SK-N-DZ (cell line): ENCODE results near the gene NLRP10. TPM values are rescaled to one million over a fixed set of nuclear protein-coding genes. Genes with fewer than 3 reads are reported as not detected.
A peak's percentile ranks its signal among the peaks of the same experiment; 100 is the strongest.
"Not testable (repeated sequence)": the region's sequence is repeated elsewhere in the genome, so short reads cannot be mapped to it uniquely, and the experiment has no call there.

Experiments
- DNase-seq: peaks from one replicate; pipeline ENCODE4 v3.0.0-alpha.2; 2015; ENCODE audit warnings: low spot score
- polyA plus RNA-seq, 2 experiments: library from polyadenylated mRNA; depleted of rRNA; stranded (reverse); fragments of >200 nt; gene quantifications; 2 replicates each; pipeline ENCODE4 v1.2.3, GENCODE V29; 2014

Gene NLRP10, protein sequence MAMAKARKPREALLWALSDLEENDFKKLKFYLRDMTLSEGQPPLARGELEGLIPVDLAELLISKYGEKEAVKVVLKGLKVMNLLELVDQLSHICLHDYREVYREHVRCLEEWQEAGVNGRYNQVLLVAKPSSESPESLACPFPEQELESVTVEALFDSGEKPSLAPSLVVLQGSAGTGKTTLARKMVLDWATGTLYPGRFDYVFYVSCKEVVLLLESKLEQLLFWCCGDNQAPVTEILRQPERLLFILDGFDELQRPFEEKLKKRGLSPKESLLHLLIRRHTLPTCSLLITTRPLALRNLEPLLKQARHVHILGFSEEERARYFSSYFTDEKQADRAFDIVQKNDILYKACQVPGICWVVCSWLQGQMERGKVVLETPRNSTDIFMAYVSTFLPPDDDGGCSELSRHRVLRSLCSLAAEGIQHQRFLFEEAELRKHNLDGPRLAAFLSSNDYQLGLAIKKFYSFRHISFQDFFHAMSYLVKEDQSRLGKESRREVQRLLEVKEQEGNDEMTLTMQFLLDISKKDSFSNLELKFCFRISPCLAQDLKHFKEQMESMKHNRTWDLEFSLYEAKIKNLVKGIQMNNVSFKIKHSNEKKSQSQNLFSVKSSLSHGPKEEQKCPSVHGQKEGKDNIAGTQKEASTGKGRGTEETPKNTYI
- polyA plus RNA-seq (2014; cell fraction: cytosol; rRNA removed), result not detected in 2 replicates
- polyA plus RNA-seq (2014; cell fraction: nucleus; rRNA removed), result not detected in 2 replicates

DNA sequence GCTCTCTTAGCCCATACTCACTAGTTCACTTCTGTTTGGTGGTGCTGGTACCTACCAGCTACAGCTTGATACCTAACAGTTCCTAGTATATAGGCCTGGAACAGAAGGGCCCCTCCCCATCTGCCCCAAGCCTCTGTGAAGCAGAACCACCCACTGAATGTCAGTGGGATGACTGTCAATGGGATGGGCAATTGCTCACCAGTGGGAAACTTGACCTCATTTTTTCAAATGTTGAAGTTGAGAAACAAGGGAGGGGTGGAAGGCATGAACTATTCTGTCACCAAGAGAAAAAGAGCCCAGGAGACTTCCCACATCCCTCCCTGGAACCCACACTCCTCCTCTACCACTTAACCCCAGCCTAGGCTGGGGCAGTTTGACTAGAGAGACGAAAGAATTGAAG, at the start of gene NLRP10:
Gene NLRP10, minus strand, starts transcription at position 62 of the 400 bp plus-strand sequence. CDS start 1,952 bp downstream, outside the sequence.
- no peak for DNase-seq

DNA sequence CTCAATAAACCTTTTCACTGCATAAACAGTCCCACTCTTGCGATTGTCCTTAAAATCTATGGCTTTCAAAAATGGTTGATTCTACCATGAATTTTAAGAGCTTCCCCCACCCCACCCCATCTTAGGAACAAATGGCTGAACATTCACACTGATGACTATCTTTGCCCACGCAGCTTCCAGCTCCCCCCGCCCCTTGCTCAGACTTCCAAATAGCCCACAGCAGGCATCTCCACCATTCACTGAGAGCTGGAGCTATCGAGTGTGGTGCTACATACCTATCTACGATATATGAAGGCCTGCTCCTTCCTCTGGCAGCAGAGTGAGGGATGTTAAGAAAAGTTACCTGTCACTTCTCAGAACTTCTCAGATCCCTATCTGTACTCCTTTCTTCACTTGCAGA, 48.6 kb upstream of the NLRP10 start:
- no peak for DNase-seq

DNA sequence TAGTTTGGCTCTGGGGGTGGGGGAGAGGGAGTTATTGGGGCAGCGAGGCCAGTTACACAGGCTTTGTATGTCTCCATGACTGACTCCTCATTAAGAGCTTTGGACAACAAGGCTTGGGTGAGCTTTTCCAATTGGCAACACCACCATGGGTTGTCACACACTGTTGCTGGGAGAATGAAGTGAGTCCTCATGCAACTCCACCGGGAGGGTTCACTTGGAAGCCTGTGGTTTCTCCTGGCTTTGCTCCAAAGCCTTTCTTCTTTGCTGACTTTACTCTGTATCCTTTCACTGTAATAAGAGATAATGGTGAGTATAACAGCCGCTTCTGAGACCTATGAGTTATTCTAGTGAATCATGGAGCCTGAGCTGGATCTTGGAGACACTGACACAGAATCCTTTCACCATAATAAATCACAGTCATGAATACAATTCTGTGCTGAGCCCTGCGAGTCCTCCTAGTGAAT, 46.8 kb upstream of the NLRP10 start:
- no peak for DNase-seq

DNA sequence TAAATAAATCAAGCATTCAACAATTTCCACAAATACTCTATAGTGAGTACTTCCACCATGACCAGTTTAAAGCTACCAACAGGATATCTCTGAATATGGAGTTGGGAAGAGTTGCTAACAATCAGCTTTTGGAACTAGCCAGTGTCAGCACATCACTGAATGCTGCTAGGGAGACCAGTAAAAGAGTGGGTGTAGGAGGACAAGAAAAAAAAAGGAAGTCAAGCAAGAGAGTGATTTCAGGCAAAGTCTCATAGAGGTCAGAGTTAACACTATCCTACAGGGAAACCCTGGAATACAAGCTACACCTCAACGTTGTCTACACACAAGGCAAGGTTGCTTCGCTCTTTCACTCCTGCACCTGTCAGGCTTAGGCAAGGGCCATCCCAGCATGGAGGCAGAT, 46.1 kb upstream of the NLRP10 start:
- no peak for DNase-seq

DNA sequence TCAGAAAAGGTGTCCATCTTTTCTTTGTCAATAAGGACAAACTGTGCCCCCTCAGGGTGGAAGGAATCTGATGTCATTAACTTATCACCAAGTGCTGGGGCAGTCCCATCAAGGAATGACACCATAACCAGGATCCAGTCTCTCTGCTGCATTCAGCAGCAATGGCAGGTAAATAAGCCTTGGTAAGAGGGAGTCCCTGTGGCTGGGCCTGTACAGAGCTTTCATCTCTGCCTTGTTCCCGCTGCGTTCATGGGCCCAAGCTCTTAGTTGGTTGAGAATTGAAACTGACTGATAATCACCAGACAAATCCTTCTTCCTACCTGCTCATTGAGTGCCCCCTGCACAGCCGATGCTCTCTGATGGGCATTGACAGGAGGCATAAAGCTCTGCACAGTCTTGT, 44.6 kb upstream of the NLRP10 start:
- DNase-seq, result no peak

DNA sequence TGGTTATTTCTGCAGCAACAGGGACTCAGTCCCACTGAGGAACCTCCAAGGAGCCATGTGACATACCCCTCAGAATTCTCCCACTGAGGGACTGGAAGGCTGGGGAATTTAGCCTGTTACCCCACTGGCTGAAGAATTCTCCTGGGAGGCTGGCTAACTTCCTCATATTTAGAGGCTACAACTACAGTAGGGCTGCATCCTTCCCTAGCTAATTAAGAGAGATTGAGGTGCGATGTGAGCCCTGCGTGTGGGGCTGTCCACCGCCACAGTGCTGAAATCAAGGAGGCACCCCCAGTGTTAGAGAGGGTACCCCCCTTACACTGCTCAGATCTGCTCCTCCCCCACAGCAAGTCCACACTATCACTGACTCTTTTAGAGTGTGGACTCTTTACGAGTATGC, 43.0 kb upstream of the NLRP10 start:
- no peak for DNase-seq

DNA sequence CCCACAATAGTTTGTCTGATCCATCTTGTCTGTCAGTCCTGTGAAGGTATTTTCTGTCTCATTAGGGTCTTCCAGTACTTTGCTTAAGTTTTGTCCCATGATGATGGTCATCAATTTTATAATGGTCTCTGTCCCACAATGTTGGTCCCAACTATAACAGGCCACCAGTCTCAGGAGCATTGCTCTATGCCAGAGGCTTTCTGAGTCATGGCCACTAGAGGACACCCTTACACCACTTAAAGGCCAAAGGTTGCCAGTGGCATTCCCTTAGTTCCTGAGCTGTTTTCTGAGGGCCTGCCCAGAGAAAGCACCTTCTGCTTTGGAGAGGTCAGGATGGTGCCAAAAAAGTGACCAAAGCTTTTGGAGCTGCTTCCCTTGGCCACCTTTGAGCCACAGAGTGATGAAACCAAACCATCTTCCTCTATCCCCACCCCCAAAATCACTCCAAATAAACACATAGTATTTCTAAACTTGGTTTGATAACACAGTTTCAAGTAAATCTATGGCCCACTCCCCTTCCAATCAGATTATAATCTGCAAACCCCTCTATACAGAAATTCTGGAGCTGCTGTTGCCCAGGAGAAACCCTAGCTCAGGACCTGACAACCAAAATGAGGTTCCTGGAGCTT, 41.2 kb upstream of the NLRP10 start:
- DNase-seq, result peak; percentile 70

DNA sequence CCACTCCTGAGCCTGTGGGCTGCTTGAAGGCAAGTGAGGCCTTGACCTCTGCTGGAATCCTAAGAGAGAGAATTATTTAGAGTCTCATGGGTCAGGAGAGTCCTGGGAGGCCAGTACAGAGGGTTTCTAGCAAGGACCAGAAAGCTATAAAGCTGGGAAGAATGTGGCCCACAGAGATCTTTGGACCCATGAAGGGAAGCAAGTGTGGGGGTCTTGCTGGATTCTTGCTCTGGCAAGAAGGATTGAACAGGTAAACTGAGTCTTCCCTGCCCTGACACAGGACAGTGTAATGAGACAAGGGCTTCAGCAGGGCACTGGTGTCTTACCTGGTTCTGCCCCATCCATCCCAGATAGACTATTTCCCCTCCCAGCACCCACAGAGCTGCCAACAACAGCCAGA, 40.3 kb upstream of the NLRP10 start:
- no peak for DNase-seq

DNA sequence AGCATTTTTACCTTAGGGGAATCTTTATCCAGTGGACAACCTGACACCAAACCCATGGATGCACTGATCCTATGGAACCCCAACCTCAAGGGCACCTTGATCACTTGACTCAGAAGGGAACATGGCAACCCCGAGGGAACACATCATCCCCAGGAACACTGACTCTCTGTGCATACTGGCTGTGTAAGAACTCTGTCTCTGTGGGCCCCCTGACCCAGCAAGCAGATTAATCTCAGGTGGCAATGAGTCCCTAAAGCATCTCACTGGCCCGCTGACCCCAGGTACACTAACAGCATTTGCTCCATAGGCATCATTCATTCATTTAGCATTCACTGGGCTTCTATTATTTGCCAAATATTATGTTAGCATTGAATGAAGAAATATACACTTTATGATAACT, 38.8 kb upstream of the NLRP10 start:
- no peak for DNase-seq

DNA sequence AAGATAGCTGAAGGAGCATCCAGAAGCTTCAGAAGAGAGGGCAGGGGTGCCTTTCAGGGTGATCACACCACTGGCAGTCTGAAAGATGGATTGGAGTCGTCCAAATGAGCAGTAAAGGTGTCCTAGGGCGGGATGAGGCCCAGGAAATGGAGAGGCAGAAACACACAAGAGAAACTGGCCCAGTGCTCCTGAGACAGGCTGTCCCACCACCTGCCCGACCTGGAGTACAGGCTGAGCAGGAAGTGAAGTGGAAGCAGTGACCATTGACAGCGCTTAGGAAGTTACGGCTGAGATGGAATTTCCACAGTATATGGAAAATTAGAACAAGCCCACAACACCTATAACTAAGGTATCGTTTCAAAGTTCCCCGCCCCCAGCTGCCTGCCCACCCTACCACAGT, 37.9 kb upstream of the NLRP10 start:
- DNase-seq, result no peak

DNA sequence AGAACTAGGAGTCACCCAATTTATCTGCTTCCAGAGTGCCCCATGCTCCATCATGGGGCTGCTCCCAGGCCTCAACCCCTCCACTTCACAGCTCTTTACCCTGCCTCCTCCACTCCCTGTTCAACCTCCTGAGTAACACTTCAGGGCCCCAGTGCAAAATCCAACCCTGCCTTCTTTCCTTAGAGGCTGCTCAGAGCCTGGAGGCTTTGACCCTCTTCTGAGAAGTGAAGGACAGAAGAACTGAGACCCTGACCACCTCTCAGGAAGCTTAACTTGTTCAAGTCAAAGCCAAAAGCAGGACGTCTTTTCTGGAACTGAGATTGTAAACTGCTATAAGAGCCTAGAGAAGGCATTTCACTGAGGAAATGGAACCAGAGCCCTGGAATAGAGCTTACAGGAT, 37.4 kb upstream of the NLRP10 start:
- no peak for DNase-seq

DNA sequence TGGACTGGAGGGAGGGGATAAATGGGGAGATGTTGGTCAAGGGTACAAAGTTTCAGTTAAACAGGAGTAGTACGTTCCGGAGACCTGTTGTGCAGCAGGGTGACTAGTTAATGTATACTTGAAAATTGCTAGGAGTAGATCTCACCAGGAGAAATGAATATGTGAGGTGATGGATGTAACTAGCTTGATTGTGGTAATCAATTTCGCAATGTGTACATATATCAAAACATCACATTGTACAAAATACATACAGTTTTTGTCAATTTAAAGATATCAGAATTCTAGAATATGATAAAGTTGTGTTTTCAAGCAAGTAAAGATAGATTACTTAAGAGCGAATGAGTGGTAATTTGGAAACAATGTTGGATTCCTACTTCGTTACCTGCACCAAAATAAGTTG, 35.1 kb upstream of the NLRP10 start:
- no peak for DNase-seq

DNA sequence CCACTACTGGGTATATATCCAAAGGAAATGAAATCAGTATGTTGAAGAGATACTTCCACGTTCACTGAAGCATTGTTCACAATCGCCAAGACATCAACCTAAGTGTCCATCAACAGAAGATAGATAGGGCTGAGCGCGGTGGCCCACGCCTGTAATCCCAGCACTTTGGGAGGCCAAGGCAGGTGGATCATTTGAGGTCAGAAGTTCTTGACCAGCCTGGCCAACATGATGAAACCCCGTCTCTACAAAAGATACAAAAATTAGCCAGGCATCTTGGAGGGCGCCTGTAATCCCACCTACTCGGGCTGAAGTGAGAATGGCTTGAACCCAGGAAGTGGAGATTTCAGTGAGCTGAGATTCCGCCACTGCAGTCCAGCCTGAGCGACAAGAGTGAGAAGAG, 34.5 kb upstream of the NLRP10 start:
- no peak for DNase-seq

DNA sequence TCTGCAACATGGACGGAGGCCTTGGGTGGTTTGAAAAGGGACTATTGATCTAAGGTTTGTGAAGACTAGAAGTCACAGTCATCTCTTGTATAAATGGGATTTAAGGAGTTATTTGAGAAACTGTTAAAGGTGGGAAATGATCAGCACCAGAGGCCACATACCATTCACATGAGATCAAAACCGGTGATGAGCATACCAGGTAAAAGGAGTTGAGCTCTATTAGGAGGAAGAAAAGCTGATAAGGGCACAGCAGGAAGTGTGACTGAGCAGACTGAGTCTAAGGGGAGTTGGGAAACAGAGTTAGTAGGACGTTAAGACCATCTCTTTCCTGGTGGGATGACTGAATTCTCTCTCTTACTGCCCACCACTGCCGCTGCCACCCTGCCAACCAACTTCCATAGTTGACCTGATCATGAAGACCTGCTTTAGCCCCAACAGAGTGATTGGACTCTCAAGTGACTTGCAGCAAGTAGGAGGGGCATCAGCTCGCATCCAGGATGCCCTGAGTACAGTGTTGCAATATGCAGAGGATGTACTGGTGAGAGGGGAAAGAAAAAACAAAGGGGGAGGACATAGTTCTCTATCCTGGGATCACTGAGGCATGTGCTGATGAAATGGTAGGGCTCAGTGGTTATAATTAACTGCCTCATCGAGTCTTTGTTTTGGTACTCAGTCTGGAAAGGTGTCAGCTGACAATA, 29.5 kb upstream of the NLRP10 start:
- DNase-seq, result no peak

DNA sequence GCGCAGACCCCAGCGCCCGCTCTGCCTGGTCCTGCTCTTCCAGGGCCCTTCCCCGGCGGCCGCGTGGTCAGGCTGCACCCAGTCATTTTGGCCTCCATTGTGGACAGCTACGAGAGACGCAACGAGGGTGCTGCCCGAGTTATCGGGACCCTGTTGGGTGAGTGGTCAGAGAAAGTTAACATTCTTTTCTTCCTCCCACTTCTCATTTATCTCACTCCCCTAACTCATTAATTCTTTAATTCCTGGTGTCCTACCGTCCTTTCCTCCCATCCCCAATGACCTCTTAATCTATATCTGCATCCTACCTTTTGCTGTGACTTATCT, 22.3 kb upstream of the NLRP10 start:
- DNase-seq, result not testable (repeated sequence)

DNA sequence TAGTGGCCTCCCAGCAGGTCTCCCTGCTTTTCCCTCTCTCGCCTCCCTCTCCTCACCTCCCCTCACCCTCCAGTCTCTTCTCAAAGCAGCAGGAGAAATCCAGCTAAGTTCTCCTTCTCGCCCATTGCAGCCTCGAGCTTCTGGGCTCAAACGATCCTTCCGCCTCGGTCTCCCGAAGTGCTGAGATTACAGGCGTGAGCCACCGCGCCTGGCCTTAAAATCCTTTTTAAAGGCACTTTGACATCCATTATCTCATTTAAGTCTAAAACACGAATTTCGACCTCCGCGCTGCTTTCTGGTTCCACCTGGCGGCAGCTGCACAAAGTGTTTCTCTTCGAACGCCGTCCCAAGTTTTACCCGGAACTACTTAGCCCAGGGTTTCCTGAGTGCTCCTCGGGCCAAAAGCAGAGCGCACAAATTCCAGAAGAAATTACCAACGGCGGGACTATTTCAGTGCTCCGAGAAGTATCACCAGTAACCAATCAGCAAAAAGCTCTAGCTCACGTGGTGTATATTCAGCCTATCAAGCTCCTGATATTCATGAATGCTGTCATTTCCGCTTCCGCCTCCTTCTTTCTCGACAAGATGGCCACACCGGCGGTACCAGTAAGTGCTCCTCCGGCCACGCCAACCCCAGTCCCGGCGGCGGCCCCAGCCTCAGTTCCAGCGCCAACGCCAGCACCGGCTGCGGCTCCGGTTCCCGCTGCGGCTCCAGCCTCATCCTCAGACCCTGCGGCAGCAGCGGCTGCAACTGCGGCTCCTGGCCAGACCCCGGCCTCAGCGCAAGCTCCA, 21.7 kb upstream of the NLRP10 start, which contains the start of gene EIF3F:
Gene EIF3F, plus strand, starts transcription at position 570 of the 792 bp plus-strand sequence. Its CDS starts 16 bp downstream, at position 586.
- peak; percentile 100 for DNase-seq

DNA sequence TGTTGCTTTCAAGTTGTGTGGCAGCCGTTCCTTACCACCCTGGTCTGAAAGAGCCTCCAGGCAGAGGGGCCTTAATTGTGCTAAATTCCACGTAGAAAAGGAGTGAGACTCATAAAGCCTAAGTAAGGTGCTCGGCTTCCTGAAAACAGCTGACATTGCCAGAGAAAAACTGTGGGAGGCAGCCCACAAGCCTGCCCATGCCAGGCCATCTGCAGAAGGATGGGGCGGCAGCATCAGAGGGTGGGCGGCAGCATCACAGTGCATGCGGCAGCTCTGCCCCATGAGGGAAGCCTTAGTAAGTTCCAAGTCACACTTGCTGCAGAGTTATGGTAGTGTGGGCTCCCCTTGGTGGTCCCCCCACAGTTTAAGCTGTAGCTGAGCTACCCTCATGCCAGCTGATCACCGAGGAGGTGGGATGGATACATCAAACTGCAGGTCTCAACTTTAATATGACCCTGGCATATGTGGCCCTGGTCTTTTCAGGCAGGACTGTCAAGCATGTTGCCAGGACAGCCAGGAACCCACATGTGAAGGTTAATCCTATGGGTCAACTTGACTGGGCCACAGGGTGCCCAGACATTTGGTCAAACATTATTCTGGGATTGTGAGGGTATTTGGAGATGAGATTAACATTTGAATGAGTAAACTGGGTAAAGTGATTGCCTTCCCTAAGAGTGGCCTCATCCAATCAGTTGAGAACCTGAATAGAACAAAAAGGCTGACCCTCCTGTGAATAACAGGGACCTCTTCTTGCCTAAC, 18.8 kb upstream of the NLRP10 start:
- DNase-seq, result no peak

DNA sequence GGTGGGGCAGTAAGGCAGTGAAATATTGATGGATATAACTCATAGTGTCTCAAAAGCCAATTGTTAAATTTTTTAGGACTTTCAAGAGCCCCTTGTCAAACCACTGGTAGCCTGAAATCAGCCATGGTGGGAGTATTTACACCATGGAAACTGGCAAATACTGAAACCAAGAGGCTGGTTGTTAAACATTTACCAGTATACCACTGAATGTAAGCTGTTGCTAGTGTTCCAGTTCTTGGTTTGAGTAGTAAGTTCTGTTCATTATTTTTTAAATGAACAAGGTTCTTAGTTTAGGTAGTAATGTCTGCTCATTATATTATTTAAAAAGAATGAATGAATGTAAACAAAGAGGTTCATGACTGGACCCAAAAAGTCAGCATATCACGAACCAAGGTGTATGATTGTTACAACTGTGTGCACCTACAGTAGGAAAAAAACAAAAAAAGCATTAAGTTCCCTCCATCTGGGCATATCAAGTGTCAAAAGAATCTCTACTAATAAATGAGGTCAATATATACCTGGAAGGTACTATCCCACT, 17.4 kb upstream of the NLRP10 start:
- DNase-seq, result no peak

DNA sequence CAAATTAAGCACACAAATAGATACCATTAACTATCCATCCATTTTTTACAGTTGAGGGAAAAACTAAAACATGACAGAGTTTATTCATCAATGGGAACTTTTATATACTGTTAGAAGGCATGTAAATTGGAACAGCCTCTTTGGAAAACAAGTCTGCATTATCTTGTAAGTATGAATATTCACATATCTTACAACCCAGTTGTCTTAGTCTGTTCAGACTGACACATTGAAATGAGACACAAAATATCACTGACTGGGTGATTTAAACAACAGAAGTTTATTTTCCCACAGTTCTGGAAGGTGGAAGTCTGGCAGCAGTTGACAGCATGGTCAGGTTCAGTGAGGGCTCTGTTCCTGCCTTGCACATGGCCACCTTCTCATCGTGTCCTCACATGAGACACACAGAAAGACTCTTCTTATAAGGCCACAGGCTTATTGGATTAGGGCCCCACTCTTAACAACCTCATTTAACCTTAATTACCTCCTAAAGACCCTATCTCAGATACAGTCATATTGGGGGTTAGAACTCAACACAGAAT, 16.4 kb upstream of the NLRP10 start:
- no peak for DNase-seq
